Heart left ventricle (tissue), 13 donors: ENCODE data around the gene DAB2IP.

ENCODE experiments used
- POLR2A ChIP-seq, 2 donors: fragments of 450-650 bp; IDR thresholded peaks; one replicate each; pipeline ENCODE4 v1.6.1; 2017; ENCODE audit warnings: antibody characterized with exemption in 2 of 2, mild to moderate bottlenecking in 2 of 2, moderate library complexity in 2 of 2
- TF ChIP-seq, protein P1 (sequence below), 12 donors: fragments of 200-600 bp; sonication (generic) in 4 of 12; IDR thresholded peaks; one replicate each; pipeline versions ENCODE4 v1.5.0 to v1.8.0; 2018 to 2022; ENCODE audit warnings: antibody characterized with exemption in 12 of 12, mild to moderate bottlenecking in 5 of 12
- donor health status: ischemic (EF 13 %, LVEDD 7.1; RV severe dilation, severe dysfunction).
- donor health status: DM: no; HTN: yes; CAD: no.
- donor health status: DM: no; HTN: no; CAD: no.
- donor health status: ischemic (EF 25% LVEDD 6.9; RV normal size, moderate dysfunction).
- donor health status: ischemic (EF 25% LVEDD 5.7; RV mildly dilated, moderate dysfunction).
- donor health status: ischemic (EF 35%, LVEDD 5.7; RV mildly dilated, moderate dysfunction).
- donor health status: nonischemic (EF 11% LVEDD 7.7; RV severe dilation, severe dysfunction).
- donor health status: DM: yes; HTN: yes; CAD: no.
- donor health status: PGD.
- donor health status: ischemic (EF 29% LVEDD 5.4; RV normal size, mild dysfunction).
- donor health status: nonischemic (EF 23%, LVEDD 6.1; RV moderate dilation, normal function).

DNA sequence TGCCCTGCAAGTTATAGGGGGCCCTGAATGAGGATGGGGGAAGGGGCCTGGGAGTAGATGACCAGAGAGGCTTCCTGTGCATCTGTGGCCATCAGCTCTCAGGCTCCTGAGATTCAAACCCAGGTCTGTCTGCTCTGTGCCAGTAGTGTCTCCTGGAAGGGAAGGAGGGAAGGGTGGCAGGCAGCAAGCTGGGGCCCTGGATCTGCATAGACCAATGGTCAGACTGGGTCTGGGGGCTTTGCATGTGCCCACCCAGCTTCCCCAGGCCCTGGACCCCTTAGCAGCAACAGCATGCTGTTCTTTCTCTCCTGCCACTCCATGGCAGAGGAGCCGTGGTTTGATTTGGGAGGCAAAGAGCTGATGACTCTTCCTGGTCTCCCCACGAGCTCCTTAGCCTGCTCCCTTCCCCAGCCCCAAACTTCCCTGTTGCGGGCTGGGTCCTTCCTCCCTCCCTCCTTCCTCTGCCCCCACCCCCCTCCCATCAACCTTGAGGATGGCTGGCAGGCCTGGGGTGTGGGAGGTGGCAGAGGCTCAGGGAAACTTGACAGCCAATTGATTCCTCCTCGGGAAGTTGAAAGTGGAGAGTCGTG, 31.6 kb downstream of the DAB2IP start:
- TF ChIP-seq, protein P1, sequence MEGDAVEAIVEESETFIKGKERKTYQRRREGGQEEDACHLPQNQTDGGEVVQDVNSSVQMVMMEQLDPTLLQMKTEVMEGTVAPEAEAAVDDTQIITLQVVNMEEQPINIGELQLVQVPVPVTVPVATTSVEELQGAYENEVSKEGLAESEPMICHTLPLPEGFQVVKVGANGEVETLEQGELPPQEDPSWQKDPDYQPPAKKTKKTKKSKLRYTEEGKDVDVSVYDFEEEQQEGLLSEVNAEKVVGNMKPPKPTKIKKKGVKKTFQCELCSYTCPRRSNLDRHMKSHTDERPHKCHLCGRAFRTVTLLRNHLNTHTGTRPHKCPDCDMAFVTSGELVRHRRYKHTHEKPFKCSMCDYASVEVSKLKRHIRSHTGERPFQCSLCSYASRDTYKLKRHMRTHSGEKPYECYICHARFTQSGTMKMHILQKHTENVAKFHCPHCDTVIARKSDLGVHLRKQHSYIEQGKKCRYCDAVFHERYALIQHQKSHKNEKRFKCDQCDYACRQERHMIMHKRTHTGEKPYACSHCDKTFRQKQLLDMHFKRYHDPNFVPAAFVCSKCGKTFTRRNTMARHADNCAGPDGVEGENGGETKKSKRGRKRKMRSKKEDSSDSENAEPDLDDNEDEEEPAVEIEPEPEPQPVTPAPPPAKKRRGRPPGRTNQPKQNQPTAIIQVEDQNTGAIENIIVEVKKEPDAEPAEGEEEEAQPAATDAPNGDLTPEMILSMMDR (IDR thresholded peaks at IDR 0.05) = no peak
- no peak for TF ChIP-seq POLR2A (IDR thresholded peaks at IDR 0.05)
